Measurements from ENCODE around the gene PTPMT1. TPM values are rescaled to one million over a fixed set of nuclear protein-coding genes. Genes with fewer than 3 reads are reported as not detected.

PTPMT1 gene
- polyA plus RNA-seq, 2 of the 4 experiments (the other 2 are of a cell fraction): 63.4 to 69.2 TPM

GRCh38 chr11:47599902-47600301 is 34.5 kb downstream of the PTPMT1 start:
- ATAC-seq (no peak), FAIRE-seq (no peak), DNase-seq (ENCODE audit: low read depth in 1 of 2, low spot score in 1 of 2) (no peak)
- H3K4me1 ChIP-seq: no peaks in the 10 kb centered on the region
- POLR2A ChIA-PET: no interaction called here
- H3K27ac ChIP-seq: no peak overlapping the region
- CTCF ChIA-PET: interaction anchor here (0.7 kb wide), 1 partner anchor 18 kb away, joined by 3 read pairs; no protein-coding TSS in a partner anchor
- H3K4me3 ChIP-seq: no peak overlapping the region
- H3K4me2 ChIP-seq: no peak overlapping the region
- WGBS (ENCODE audit: missing lambda C conversion rate): 64% methylated on average over 4 of the region's 4 CpGs
- no peaks in the 10 kb centered on the region for H3K9me3 ChIP-seq
- TF ChIP-seq CBX2 (IDR thresholded peaks at IDR 0.05; ENCODE audit: borderline replicate concordance, low read depth): no peak

GRCh38 chr11:47603295-47603694 is 37.9 kb downstream of the PTPMT1 start:
- POLR2A ChIA-PET: no interaction called here

GRCh38 chr11:47605921-47606320 is 40.5 kb downstream of the PTPMT1 start:
- no peak for TF ChIP-seq E2F6 (IDR thresholded peaks at IDR 0.05; ENCODE audit: borderline replicate concordance, low read depth)
- TF ChIP-seq HES2 (IDR thresholded peaks at IDR 0.05): no peak
- no peak for TF ChIP-seq EHF (CRISPR knock-in tag; IDR thresholded peaks at IDR 0.05)
- no peak for TF ChIP-seq NR3C1 (IDR thresholded peaks at IDR 0.05)
- no peak for TF ChIP-seq TFCP2L1 (CRISPR knock-in tag; IDR thresholded peaks at IDR 0.05)
- TF ChIP-seq CTCF (IDR thresholded peaks at IDR 0.05): no peak
- no peak for TF ChIP-seq ZNF302 (CRISPR knock-in tag; IDR thresholded peaks at IDR 0.05)
- TF ChIP-seq RARB (CRISPR knock-in tag; IDR thresholded peaks at IDR 0.05): no peak
- TF ChIP-seq EHMT2 (IDR thresholded peaks at IDR 0.05; ENCODE audit: low read depth): no peak
- Histone ChIP-seq H3K4me1 (no peaks in the 10 kb centered on the region), H3K4me2 (no peak overlapping the region), H3K9me3 (no peaks in the 10 kb centered on the region), H3K27ac (no peak overlapping the region), H3K4me3 (no peak overlapping the region)
- FAIRE-seq (no peak), ATAC-seq (no peak), DNase-seq (ENCODE audit: low read depth in 1 of 2, low spot score in 1 of 2) (no peak)
- WGBS (ENCODE audit: missing lambda C conversion rate): 82% methylated on average over 3 of the region's 3 CpGs
- POLR2A ChIA-PET: no interaction called here
- CTCF ChIA-PET: interaction anchor here (1.2 to 3.1 kb wide), 5 partner anchors 11 to 248 kb away, joined by 3 to 12 read pairs (median 5); no protein-coding TSS in a partner anchor

More at GRCh38 chr11:47603295-47603694, 37.9 kb downstream of the PTPMT1 start:
- Histone ChIP-seq H3K4me1 (no peaks in the 10 kb centered on the region), H3K4me3 (no peak overlapping the region), H3K27ac (no peak overlapping the region), H3K9me3 (no peaks in the 10 kb centered on the region), H3K4me2 (no peak overlapping the region)
- TF ChIP-seq ZC3H11A (IDR thresholded peaks at IDR 0.05): no peak
- TF ChIP-seq NPAS2 (CRISPR knock-in tag; IDR thresholded peaks at IDR 0.05; ENCODE audit: borderline replicate concordance): no peak
- TF ChIP-seq JUNB (IDR thresholded peaks at IDR 0.05): no peak
- no peak for TF ChIP-seq JUN (IDR thresholded peaks at IDR 0.05)
- no peak for TF ChIP-seq HOXA7 (CRISPR knock-in tag; IDR thresholded peaks at IDR 0.05)
- no peak for TF ChIP-seq HEYL (CRISPR knock-in tag; IDR thresholded peaks at IDR 0.05)
- no peak for TF ChIP-seq USF2 (IDR thresholded peaks at IDR 0.05)
- TF ChIP-seq RFX5 (IDR thresholded peaks at IDR 0.05): no peak
- no peak for TF ChIP-seq NFE2L2 (conservative IDR thresholded peaks at IDR 0.05; ENCODE audit: low read length)
- no peak for TF ChIP-seq ELK1 (IDR thresholded peaks at IDR 0.05; ENCODE audit: low read depth, low read length)
- no peak for TF ChIP-seq HOXB5 (CRISPR knock-in tag; IDR thresholded peaks at IDR 0.05)
- no peak for TF ChIP-seq PHF8 (IDR thresholded peaks at IDR 0.05; ENCODE audit: borderline replicate concordance, low read depth)
- no peak for TF ChIP-seq EHF (CRISPR knock-in tag; IDR thresholded peaks at IDR 0.05)
- no peak for TF ChIP-seq CEBPB (IDR thresholded peaks at IDR 0.05)
- no peak for TF ChIP-seq HDAC2 (IDR thresholded peaks at IDR 0.05)
- TF ChIP-seq MAFK (IDR thresholded peaks at IDR 0.05; ENCODE audit: partially characterized antibody): no peak
- TF ChIP-seq RAD21 (conservative IDR thresholded peaks at IDR 0.05 in 1 of 2, IDR thresholded peaks at IDR 0.05 in 1 of 2): no peak
- no peak for TF ChIP-seq POLR2A (IDR thresholded peaks at IDR 0.05; ENCODE audit: low read length)
- TF ChIP-seq BHLHE40 (IDR thresholded peaks at IDR 0.05; ENCODE audit: low read depth, low read length): no peak
- CTCF ChIA-PET: interaction anchor here (0.6 kb wide), 1 partner anchor 97 kb away, joined by 3 read pairs; no protein-coding TSS in a partner anchor
- WGBS (ENCODE audit: missing lambda C conversion rate): 84% methylated on average over 4 of the region's 4 CpGs
- ATAC-seq (no peak), FAIRE-seq (no peak), DNase-seq (ENCODE audit: low read depth in 1 of 2, low spot score in 1 of 2) (no peak)

Data from A549 (cell line).